HepG2 (cell line): ENCODE results near the gene KLF3.

Source experiments
- KAT7 ChIP-seq: IDR thresholded peaks from 2 replicates; pipeline ENCODE4 v1.6.1; 2018; ENCODE audit warnings: borderline replicate concordance, missing compliant biosample characterization
- MEF2D ChIP-seq: sonication (generic); formaldehyde crosslinking; IDR thresholded peaks from 2 replicates; pipeline ENCODE4 v1.5.1; 2020; ENCODE audit warnings: mild to moderate bottlenecking, missing genetic modification reagents
- NFIC ChIP-seq: IDR thresholded peaks from 2 replicates; pipeline ENCODE4 v1.6.1; 2012; ENCODE audit warnings: mild to moderate bottlenecking, low read length, inconsistent platforms
- POLR2AphosphoS5 ChIP-seq: IDR thresholded peaks from 2 replicates; pipeline ENCODE4 v1.6.1; 2012; ENCODE audit warnings: low read depth, low read length
- RAD51 ChIP-seq: fragments of 450-650 bp; IDR thresholded peaks from 2 replicates; pipeline ENCODE4 v1.6.1; 2016; ENCODE audit warnings: borderline replicate concordance
- YY1 ChIP-seq: IDR thresholded peaks from 2 replicates; pipeline ENCODE4 v1.6.1; 2011; ENCODE audit warnings: low read length, low read depth, moderate library complexity, mild to moderate bottlenecking; ENCODE audit not compliant: insufficient read depth, insufficient replicate concordance
- ZFP36 ChIP-seq: fragments of 150-350 bp; IDR thresholded peaks from 2 replicates; pipeline ENCODE4 v1.6.1; 2018; ENCODE audit warnings: borderline replicate concordance, low read length, low read depth; ENCODE audit not compliant: partially characterized antibody
- ZNF678 ChIP-seq: sonication (generic); formaldehyde crosslinking; IDR thresholded peaks from 2 replicates; pipeline ENCODE4 v1.4.0; 2020; ENCODE audit warnings: mild to moderate bottlenecking, missing genetic modification reagents
- ZNF766 ChIP-seq: sonication (generic); formaldehyde crosslinking; IDR thresholded peaks from 2 replicates; pipeline ENCODE4 v1.5.0; 2020; ENCODE audit warnings: missing genetic modification reagents, borderline replicate concordance
- ZNF772 ChIP-seq: sonication (generic); formaldehyde crosslinking; IDR thresholded peaks from 2 replicates; pipeline ENCODE4 v1.5.0; 2020; ENCODE audit warnings: mild to moderate bottlenecking, missing genetic modification reagents
- TF ChIP-seq, protein P1 (sequence below): sonication (generic); formaldehyde crosslinking; IDR thresholded peaks from 2 replicates; pipeline ENCODE4 v1.5.0; 2020; ENCODE audit warnings: mild to moderate bottlenecking, missing genetic modification reagents, moderate library complexity
- TF ChIP-seq, protein P2 (sequence below): sonication (generic); formaldehyde crosslinking; conservative IDR thresholded peaks from 2 replicates; pipeline ENCODE4 v1.4.0; 2020; ENCODE audit warnings: missing genetic modification reagents
- TF ChIP-seq, protein P3 (sequence below): IDR thresholded peaks from 2 replicates; pipeline ENCODE4 v1.6.1; 2012; ENCODE audit warnings: low read length, improper control_type of control experiment

DNA sequence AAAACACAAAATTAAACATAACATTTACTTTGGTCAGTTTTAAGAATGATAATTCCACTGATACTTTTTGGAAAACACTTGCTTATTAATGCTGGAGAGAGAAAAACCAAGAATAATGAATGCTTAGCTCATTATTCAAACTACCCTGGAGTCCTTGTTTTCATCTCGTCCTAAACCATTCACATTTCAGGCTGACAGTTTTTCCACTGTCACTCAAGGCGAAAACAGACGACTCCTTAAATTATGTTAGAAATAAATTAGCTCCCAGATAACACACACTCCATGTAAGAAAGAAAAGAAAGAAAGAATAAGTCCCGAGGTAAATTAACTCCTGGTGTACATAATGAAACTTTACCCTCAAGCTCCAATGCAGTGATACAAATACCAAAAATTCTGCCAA is 85.3 kb downstream of the KLF3 start:
- no peak for TF ChIP-seq KAT7
- TF ChIP-seq, protein P1, sequence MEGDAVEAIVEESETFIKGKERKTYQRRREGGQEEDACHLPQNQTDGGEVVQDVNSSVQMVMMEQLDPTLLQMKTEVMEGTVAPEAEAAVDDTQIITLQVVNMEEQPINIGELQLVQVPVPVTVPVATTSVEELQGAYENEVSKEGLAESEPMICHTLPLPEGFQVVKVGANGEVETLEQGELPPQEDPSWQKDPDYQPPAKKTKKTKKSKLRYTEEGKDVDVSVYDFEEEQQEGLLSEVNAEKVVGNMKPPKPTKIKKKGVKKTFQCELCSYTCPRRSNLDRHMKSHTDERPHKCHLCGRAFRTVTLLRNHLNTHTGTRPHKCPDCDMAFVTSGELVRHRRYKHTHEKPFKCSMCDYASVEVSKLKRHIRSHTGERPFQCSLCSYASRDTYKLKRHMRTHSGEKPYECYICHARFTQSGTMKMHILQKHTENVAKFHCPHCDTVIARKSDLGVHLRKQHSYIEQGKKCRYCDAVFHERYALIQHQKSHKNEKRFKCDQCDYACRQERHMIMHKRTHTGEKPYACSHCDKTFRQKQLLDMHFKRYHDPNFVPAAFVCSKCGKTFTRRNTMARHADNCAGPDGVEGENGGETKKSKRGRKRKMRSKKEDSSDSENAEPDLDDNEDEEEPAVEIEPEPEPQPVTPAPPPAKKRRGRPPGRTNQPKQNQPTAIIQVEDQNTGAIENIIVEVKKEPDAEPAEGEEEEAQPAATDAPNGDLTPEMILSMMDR (CRISPR knock-in tag) = no peak
- no peak for TF ChIP-seq MEF2D (CRISPR knock-in tag)
- TF ChIP-seq ZFP36 = no peak
- TF ChIP-seq POLR2AphosphoS5 = no peak
- TF ChIP-seq, protein P2, sequence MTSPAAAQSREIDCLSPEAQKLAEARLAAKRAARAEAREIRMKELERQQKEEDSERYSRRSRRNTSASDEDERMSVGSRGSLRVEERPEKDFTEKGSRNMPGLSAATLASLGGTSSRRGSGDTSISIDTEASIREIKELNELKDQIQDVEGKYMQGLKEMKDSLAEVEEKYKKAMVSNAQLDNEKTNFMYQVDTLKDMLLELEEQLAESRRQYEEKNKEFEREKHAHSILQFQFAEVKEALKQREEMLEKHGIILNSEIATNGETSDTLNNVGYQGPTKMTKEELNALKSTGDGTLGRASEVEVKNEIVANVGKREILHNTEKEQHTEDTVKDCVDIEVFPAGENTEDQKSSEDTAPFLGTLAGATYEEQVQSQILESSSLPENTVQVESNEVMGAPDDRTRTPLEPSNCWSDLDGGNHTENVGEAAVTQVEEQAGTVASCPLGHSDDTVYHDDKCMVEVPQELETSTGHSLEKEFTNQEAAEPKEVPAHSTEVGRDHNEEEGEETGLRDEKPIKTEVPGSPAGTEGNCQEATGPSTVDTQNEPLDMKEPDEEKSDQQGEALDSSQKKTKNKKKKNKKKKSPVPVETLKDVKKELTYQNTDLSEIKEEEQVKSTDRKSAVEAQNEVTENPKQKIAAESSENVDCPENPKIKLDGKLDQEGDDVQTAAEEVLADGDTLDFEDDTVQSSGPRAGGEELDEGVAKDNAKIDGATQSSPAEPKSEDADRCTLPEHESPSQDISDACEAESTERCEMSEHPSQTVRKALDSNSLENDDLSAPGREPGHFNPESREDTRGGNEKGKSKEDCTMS (CRISPR knock-in tag) = no peak
- TF ChIP-seq ZNF772 (CRISPR knock-in tag) = no peak
- no peak for TF ChIP-seq RAD51
- no peak for TF ChIP-seq ZNF678 (CRISPR knock-in tag)
- TF ChIP-seq, protein P3, sequence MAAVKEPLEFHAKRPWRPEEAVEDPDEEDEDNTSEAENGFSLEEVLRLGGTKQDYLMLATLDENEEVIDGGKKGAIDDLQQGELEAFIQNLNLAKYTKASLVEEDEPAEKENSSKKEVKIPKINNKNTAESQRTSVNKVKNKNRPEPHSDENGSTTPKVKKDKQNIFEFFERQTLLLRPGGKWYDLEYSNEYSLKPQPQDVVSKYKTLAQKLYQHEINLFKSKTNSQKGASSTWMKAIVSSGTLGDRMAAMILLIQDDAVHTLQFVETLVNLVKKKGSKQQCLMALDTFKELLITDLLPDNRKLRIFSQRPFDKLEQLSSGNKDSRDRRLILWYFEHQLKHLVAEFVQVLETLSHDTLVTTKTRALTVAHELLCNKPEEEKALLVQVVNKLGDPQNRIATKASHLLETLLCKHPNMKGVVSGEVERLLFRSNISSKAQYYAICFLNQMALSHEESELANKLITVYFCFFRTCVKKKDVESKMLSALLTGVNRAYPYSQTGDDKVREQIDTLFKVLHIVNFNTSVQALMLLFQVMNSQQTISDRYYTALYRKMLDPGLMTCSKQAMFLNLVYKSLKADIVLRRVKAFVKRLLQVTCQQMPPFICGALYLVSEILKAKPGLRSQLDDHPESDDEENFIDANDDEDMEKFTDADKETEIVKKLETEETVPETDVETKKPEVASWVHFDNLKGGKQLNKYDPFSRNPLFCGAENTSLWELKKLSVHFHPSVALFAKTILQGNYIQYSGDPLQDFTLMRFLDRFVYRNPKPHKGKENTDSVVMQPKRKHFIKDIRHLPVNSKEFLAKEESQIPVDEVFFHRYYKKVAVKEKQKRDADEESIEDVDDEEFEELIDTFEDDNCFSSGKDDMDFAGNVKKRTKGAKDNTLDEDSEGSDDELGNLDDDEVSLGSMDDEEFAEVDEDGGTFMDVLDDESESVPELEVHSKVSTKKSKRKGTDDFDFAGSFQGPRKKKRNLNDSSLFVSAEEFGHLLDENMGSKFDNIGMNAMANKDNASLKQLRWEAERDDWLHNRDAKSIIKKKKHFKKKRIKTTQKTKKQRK = no peak
- TF ChIP-seq NFIC = no peak
- no peak for TF ChIP-seq YY1
- no peak for TF ChIP-seq ZNF766 (CRISPR knock-in tag)
